GM23248 (cell line): ENCODE data around the gene LYST.

ENCODE experiments used
- EZH2 ChIP-seq: fragments of 200-600 bp; sonication (generic); IDR thresholded peaks from 2 replicates; pipeline ENCODE4 v1.6.1; 2018; ENCODE audit warnings: antibody characterized with exemption, mild to moderate bottlenecking; ENCODE audit not compliant: insufficient read depth, poor library complexity, severe bottlenecking
- EZH2phosphoT487 ChIP-seq: fragments of 200-600 bp; sonication (generic); IDR thresholded peaks from 2 replicates; pipeline ENCODE4 v1.6.1; 2018; ENCODE audit warnings: antibody characterized with exemption, moderate library complexity, mild to moderate bottlenecking, low read depth; ENCODE audit not compliant: insufficient read depth

- TF ChIP-seq EZH2: no peak
- no peak for TF ChIP-seq EZH2phosphoT487
Measured at GRCh38 chr1:235673981-235674380, 192.7 kb downstream of the LYST start.
